Astrocyte (in vitro differentiated cells and primary cell): Measurements from ENCODE around the gene FRS2. TPM values are rescaled to one million over a fixed set of nuclear protein-coding genes. Genes with fewer than 3 reads are reported as not detected.

Source experiments
- DNase-seq: peaks from one replicate; pipeline ENCODE4 v3.0.0-alpha.2; 2010; ENCODE audit warnings: low read depth
- FAIRE-seq: peaks from 2 replicates; lab custom pipeline; 2011; peaks lifted over from hg19 to GRCh38; lab: Jason Lieb, UNC
- H2AFZ ChIP-seq: 2 replicates; pipeline ENCODE4 v1.6.0; 2012; ENCODE audit warnings: low read depth, low read length, inconsistent platforms
- H3K27ac ChIP-seq: 2 replicates; pipeline ENCODE4 v1.5.1; 2011; ENCODE audit warnings: low read depth, low read length, inconsistent platforms
- H3K27me3 ChIP-seq: 2 replicates; pipeline ENCODE4 v1.6.0; 2011; ENCODE audit warnings: low read length, inconsistent platforms; ENCODE audit not compliant: insufficient read depth
- H3K36me3 ChIP-seq: 2 replicates; pipeline ENCODE4 v1.5.1; 2011; ENCODE audit warnings: low read length, inconsistent platforms; ENCODE audit not compliant: insufficient read depth
- H3K4me1 ChIP-seq: 2 replicates; pipeline ENCODE4 v1.5.1; 2011; ENCODE audit warnings: low read length, inconsistent platforms; ENCODE audit not compliant: insufficient read depth
- H3K4me2 ChIP-seq: 2 replicates; pipeline ENCODE4 v1.6.0; 2012; ENCODE audit warnings: low read length, inconsistent platforms
- H3K4me3 ChIP-seq: 2 replicates; pipeline ENCODE4 v1.5.1; 2011; ENCODE audit warnings: low read depth, mild to moderate bottlenecking, low read length, inconsistent platforms; ENCODE audit not compliant: insufficient read depth
- H3K79me2 ChIP-seq: 2 replicates; pipeline ENCODE4 v1.6.0; 2012; ENCODE audit warnings: mild to moderate bottlenecking, low read length, inconsistent platforms; ENCODE audit not compliant: insufficient read depth
- H3K9ac ChIP-seq: 2 replicates; pipeline ENCODE4 v1.6.0; 2012; ENCODE audit warnings: mild to moderate bottlenecking, low read length, inconsistent platforms
- H3K9me3 ChIP-seq: 2 replicates; pipeline ENCODE4 v1.5.1; 2012; ENCODE audit warnings: low read depth, mild to moderate bottlenecking, low read length, inconsistent platforms; ENCODE audit not compliant: insufficient read depth
- H4K20me1 ChIP-seq: 2 replicates; pipeline ENCODE4 v1.6.0; 2012; ENCODE audit warnings: low read length, inconsistent platforms; ENCODE audit not compliant: insufficient read depth
- H3K27ac Mint-ChIP-seq: one replicate; pipeline ENCODE4 v1.8.0; 2021; ENCODE audit warnings: mild to moderate bottlenecking, mixed read lengths; ENCODE audit not compliant: unreplicated experiment
- H3K27me3 Mint-ChIP-seq: one replicate; pipeline ENCODE4 v1.8.0; 2021; ENCODE audit warnings: low read depth, mixed read lengths; ENCODE audit not compliant: unreplicated experiment
- H3K36me3 Mint-ChIP-seq: one replicate; pipeline ENCODE4 v1.8.0; 2021; ENCODE audit warnings: low read depth, mixed read lengths; ENCODE audit not compliant: unreplicated experiment
- H3K4me1 Mint-ChIP-seq: one replicate; pipeline ENCODE4 v1.8.0; 2021; ENCODE audit warnings: low read depth, mixed read lengths; ENCODE audit not compliant: unreplicated experiment
- H3K4me3 Mint-ChIP-seq: one replicate; pipeline ENCODE4 v1.8.0; 2021; ENCODE audit warnings: mild to moderate bottlenecking, moderate library complexity, mixed read lengths; ENCODE audit not compliant: unreplicated experiment
- H3K9me3 Mint-ChIP-seq: one replicate; pipeline ENCODE4 v1.8.0; 2021; ENCODE audit warnings: mild to moderate bottlenecking, mixed read lengths; ENCODE audit not compliant: unreplicated experiment
- CTCF ChIP-seq: IDR thresholded peaks from 2 replicates; pipeline ENCODE4 v1.5.1; 2011; ENCODE audit warnings: low read depth, mild to moderate bottlenecking, inconsistent platforms, low read length, moderate library complexity; ENCODE audit not compliant: insufficient read depth
- EZH2 ChIP-seq: IDR thresholded peaks from 2 replicates; pipeline ENCODE4 v1.6.1; 2012; ENCODE audit warnings: mild to moderate bottlenecking, low read length, inconsistent platforms; ENCODE audit not compliant: insufficient read depth
- total RNA-seq: library from RNA; stranded (reverse); gene quantifications from 2 replicates; pipeline ENCODE4 v1.2.1, GENCODE V29; 2021

Gene FRS2
- total RNA-seq, 1 donor from 2014 or later = 60.9 TPM

DNA sequence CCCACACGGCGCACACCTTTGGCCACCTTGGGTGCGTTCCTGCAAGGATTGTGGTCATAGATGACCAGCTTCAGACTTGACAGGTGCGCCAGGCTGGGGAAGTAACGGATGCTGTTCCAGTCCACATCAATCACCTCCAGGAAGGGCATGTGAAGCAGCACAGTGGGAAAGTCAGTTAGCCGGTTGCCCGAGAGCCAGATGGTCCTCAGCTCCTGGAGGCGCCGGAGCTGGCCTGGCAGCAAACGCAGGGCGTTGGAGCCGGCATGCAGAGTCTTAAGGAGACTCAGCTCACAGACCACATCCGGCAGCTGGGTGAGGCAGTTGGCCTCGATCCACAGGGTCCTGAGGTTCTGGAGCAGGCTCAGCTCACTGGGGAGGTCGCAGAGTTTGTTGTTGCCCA is 139.9 kb downstream of the FRS2 start:
- H3K4me2 ChIP-seq = no peak overlapping the region
- Mint-ChIP-seq H3K9me3 (no peaks in the 10 kb centered on the region), H3K36me3 (no peaks in the 10 kb centered on the region), H3K4me1 (peaks cover 5% of the 10 kb centered on the region), H3K4me3 (no peak overlapping the region), H3K27me3 (peaks cover 3% of the 10 kb centered on the region), H3K27ac (no peak overlapping the region)
- no peak overlapping the region for H2AFZ ChIP-seq
- FAIRE-seq (no peak), DNase-seq (no peak)
- H3K4me1 ChIP-seq = no peaks in the 10 kb centered on the region
- H3K9me3 ChIP-seq = no peaks in the 10 kb centered on the region
- H3K27me3 ChIP-seq = no peaks in the 10 kb centered on the region
- H3K27ac ChIP-seq = no peak overlapping the region
- H4K20me1 ChIP-seq = no peaks in the 10 kb centered on the region
- no peak overlapping the region for H3K4me3 ChIP-seq
- TF ChIP-seq CTCF (no peak), EZH2 (no peak)
- H3K36me3 ChIP-seq = no peaks in the 10 kb centered on the region
- H3K79me2 ChIP-seq = no peaks in the 10 kb centered on the region
- no peak overlapping the region for H3K9ac ChIP-seq

- H3K27ac ChIP-seq = no peak within 1 kb of the TSS
- no peak for DNase-seq
- H3K9me3 ChIP-seq = no peaks in the 10 kb centered on the region
Measured at GRCh38 chr12:69610729-69611128, 140.5 kb downstream of the FRS2 start, which contains the start of gene LRRC10. LRRC10 (minus strand) TSS chr12:69610907; CDS start chr12:69610838, 69 bp downstream.

More at GRCh38 chr12:69610729-69611128, 140.5 kb downstream of the FRS2 start, which contains the start of gene LRRC10:
- Histone ChIP-seq H3K9ac (no peak within 1 kb of the TSS), H3K4me2 (no peak within 1 kb of the TSS), H2AFZ (no peak within 1 kb of the TSS), H3K4me1 (no peaks in the 10 kb centered on the region), H3K36me3 (no peaks in the 10 kb centered on the region), H3K79me2 (no peaks in the 10 kb centered on the region), H3K27me3 (no peaks in the 10 kb centered on the region), H4K20me1 (no peaks in the 10 kb centered on the region), H3K4me3 (no peak within 1 kb of the TSS)
- FAIRE-seq = no peak
- H3K27me3 Mint-ChIP-seq = peaks cover 3% of the 10 kb centered on the region
- TF ChIP-seq EZH2 = no peak
- TF ChIP-seq CTCF = no peak
- peaks cover 5% of the 10 kb centered on the region for H3K4me1 Mint-ChIP-seq
- no peaks in the 10 kb centered on the region for H3K36me3 Mint-ChIP-seq
- peaks cover 3% of the 10 kb centered on the region for H3K9me3 Mint-ChIP-seq
- no peak within 1 kb of the TSS for H3K4me3 Mint-ChIP-seq
- no peak within 1 kb of the TSS for H3K27ac Mint-ChIP-seq
